ENCODE results near the gene TGFB1I1.

The TGFB1I1 gene

DNA sequence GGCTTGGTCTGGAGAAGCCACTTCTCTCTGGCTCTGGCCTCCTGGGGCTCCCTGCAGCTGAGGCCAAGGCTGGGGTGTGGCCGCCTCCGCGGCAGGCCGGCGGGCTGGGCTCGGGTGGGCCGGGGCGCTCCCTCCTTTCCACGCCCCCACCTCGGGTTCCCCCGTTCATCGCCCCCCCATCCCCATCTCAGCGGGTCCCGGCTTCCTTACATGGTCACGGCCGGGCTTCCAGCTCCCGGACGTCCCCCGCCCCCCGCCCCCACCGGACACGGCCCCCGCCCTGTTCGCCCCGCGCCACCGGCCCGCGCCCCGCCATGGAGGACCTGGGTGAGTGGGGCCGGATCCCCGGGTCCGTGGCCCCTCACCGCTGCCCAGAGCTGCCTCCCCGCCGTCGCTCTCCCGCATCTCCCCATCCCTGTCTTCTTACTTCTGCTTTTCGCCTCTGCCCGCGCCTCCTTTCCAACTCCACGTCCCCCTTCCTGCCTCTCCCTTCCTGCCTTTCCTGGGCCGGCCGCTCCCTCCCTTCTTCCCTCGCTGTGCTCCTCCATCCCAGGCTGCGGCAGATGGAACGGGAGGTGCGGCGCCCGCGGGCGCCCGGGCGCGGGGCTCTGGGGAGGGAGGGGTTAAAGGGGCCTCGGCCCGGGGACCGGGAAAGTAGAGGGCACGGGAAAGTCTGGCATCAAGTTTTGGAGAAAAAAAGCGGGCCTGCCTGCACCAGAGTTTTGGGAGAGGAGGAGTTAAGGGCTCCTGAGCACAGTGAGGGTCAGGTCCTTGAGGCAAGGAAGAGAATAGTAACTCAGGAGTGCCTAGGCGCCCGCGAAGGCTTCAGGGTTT, at the start of gene TGFB1I1:
TSS of gene TGFB1I1 (plus strand) at position 278 of the 834 bp plus-strand sequence. CDS start at position 315, 37 bp downstream.
- POLR2A ChIA-PET = interaction anchor here (0.6 to 1.9 kb wide), 8 partner anchors 11 to 330 kb away, joined by 3 to 12 read pairs (median 4); partner anchors contain the start of gene RUSF1

DNA sequence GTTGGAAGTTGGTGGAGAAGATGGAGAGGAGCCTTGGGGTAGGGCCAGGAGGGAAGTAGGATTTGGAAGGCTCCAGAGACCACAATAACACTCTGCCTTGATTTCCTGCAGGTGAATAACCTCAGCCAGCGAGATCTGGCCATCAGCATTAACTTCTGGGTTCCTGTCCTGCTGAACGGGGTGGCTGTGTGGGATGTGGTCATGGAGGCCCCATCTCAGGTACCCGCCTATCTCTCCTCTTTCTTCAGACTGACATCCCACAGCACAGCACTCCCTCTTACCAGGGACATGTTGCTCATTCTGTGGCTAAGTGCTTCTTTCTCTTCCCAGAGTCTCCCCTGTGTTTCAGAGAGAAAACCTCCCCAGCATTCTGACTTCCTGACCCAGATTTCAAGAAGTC, 48.7 kb upstream of the TGFB1I1 start:
- TF ChIP-seq, protein P1, sequence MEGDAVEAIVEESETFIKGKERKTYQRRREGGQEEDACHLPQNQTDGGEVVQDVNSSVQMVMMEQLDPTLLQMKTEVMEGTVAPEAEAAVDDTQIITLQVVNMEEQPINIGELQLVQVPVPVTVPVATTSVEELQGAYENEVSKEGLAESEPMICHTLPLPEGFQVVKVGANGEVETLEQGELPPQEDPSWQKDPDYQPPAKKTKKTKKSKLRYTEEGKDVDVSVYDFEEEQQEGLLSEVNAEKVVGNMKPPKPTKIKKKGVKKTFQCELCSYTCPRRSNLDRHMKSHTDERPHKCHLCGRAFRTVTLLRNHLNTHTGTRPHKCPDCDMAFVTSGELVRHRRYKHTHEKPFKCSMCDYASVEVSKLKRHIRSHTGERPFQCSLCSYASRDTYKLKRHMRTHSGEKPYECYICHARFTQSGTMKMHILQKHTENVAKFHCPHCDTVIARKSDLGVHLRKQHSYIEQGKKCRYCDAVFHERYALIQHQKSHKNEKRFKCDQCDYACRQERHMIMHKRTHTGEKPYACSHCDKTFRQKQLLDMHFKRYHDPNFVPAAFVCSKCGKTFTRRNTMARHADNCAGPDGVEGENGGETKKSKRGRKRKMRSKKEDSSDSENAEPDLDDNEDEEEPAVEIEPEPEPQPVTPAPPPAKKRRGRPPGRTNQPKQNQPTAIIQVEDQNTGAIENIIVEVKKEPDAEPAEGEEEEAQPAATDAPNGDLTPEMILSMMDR (IDR thresholded peaks at IDR 0.05; ENCODE audit: insufficient read depth, low read length, missing control alignments) = no peak
- ChIA-PET POLR2A (no interaction called here), CTCF (no interaction called here)
- H3K4me3 ChIP-seq (ENCODE audit: low read depth, low read length) = no peak overlapping the region
- DNase-seq (ENCODE audit: low read depth, low spot score) = no peak

More for the DNA sequence above, at the start of gene TGFB1I1:
- CTCF ChIA-PET = interaction anchor here (0.9 to 5.7 kb wide), 4 partner anchors 8 to 396 kb away, joined by 3 to 86 read pairs (median 3); partner anchors contain the start of gene ARMC5
- DNase-seq (ENCODE audit: low read depth, low spot score) = peak; percentile 34
- TF ChIP-seq, protein P1 (IDR thresholded peaks at IDR 0.05; ENCODE audit: insufficient read depth, low read length, missing control alignments) = no peak
- peak within 1 kb of the TSS; percentile 89 for H3K4me3 ChIP-seq (ENCODE audit: low read depth, low read length)

DNA sequence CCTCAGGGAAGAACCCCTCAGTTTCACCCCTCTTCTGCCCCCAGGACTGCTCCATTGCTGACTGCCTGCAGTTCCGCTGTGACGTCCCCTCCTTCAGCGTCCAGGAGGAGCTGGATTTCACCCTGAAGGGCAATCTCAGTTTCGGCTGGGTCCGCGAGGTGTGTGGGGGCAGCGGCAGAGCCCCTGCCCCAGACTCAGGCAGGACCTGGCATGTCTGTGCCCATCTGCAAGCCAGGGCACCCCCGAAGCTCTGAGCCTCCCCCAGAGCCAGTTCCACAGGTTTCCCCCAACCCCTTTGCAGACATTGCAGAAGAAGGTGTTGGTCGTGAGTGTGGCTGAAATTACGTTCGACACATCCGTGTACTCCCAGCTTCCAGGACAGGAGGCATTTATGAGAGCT, 48.2 kb upstream of the TGFB1I1 start:
- no peak for DNase-seq (ENCODE audit: low read depth, low spot score)
- CTCF ChIA-PET = no interaction called here
- no peak overlapping the region for H3K4me3 ChIP-seq (ENCODE audit: low read depth, low read length)
- POLR2A ChIA-PET = no interaction called here
- TF ChIP-seq, protein P1 (IDR thresholded peaks at IDR 0.05; ENCODE audit: insufficient read depth, low read length, missing control alignments) = no peak

DNA sequence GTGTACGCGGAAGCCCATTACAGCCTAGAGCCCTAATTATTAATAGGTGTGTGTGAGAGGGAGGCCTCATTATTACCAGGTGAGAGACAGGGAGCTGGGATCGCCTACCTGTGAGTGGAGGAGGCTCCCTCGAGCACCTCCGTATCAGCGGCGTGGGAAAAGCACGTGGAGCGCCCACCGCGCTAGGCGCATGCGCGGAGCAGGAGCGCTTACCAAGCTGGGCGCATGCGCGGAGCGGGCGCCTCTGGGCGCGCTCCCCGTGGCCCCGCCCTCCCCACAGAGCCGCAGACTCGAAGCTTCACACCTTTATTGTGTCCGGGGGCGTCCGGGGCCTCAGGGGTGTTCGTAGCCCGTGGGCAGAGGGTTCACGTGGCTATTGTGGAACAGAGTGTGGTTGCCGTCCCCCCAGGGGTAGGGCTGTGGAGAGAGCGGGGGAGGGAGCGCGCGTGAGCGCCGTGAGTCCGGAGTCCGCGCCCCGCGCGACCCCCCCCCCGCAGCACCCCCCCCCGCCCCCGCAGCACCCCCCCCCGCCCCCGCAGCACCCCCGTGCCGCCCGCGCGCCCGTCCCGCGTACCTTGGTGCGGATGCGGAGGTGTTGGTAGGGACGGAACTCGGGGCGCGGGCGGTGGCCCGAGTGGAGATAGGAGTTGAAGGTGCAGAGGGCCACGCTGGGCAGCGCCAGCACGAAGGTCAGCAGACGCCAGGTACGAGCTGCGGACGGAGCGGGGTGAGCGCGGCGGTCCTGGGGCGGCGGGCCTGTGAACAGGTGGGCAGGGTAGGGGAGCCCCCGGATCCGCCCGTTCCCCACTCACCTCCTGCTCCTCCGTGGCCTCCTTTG, 44.3 kb upstream of the TGFB1I1 start:
- ChIA-PET CTCF (interaction anchor here (1.8 kb wide), 1 partner anchor 16 kb away, joined by 4 read pairs; no protein-coding TSS in a partner anchor), POLR2A (no interaction called here)
- peak overlapping the region; percentile 49 for H3K4me3 ChIP-seq (ENCODE audit: low read depth, low read length)
- DNase-seq (ENCODE audit: low read depth, low spot score) = no peak
- TF ChIP-seq, protein P1 (IDR thresholded peaks at IDR 0.05; ENCODE audit: insufficient read depth, low read length, missing control alignments) = no peak

DNA sequence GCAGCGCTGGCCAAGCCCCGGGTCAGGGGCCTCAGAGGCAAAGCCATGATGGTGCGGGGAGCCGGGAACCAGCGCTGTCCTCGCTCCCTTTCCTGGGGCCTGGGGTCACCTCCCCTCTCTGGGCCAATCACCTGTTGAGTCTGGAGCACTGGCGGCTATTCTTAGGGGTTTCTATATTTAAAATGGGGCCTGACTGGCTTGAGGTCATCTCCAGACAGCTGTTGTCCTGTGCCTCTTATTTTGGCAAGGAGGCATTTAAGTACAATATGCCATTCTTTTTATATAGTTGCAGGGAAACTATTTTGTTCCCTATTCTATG, 43.7 kb upstream of the TGFB1I1 start, which contains the start of gene COX6A2:
TSS of gene COX6A2 (minus strand) at position 82 of the 319 bp plus-strand sequence. CDS start at position 47, 35 bp downstream.
- H3K4me3 ChIP-seq (ENCODE audit: low read depth, low read length) = peak within 1 kb of the TSS; percentile 49
- TF ChIP-seq, protein P1 (IDR thresholded peaks at IDR 0.05; ENCODE audit: insufficient read depth, low read length, missing control alignments) = no peak
- ChIA-PET CTCF (no interaction called here), POLR2A (interaction anchor here (0.6 kb wide), 1 partner anchor 52 kb away, joined by 3 read pairs; no protein-coding TSS in a partner anchor)
- no peak for DNase-seq (ENCODE audit: low read depth, low spot score)

Measured in AG04449 (cell line).